SK-N-SH (cell line): Measurements from ENCODE around the gene CELF4.

Source experiments
- CTCF ChIP-seq: fragments of 200-600 bp; sonication (generic); IDR thresholded peaks from 2 replicates; pipeline ENCODE4 v1.6.1; 2017; ENCODE audit warnings: antibody characterized with exemption, mild to moderate bottlenecking, moderate library complexity
- EZH2phosphoT487 ChIP-seq: fragments of 200-600 bp; sonication (generic); IDR thresholded peaks from 2 replicates; pipeline ENCODE4 v1.6.1; 2017; ENCODE audit warnings: low read depth, mixed run types, mild to moderate bottlenecking, antibody characterized with exemption, moderate library complexity, borderline replicate concordance
- FOXM1 ChIP-seq: IDR thresholded peaks from 2 replicates; pipeline ENCODE4 v1.4.0; 2012; ENCODE audit warnings: low read depth, mild to moderate bottlenecking
- GABPA ChIP-seq: IDR thresholded peaks from 2 replicates; pipeline ENCODE4 v1.4.0; 2012; ENCODE audit warnings: low read depth, mild to moderate bottlenecking
- MAX ChIP-seq: IDR thresholded peaks from 2 replicates; pipeline ENCODE4 v1.4.0; 2012; ENCODE audit warnings: low read depth
- MEF2A ChIP-seq: IDR thresholded peaks from 2 replicates; pipeline ENCODE4 v1.4.0; 2012; ENCODE audit warnings: low read depth, borderline replicate concordance
- RCOR1 ChIP-seq: fragments of 150-350 bp; IDR thresholded peaks from 2 replicates; pipeline ENCODE4 v1.6.1; 2017; ENCODE audit warnings: antibody characterized with exemption, low read length
- REST ChIP-seq: IDR thresholded peaks from 2 replicates; pipeline ENCODE4 v1.6.1; 2012; ENCODE audit warnings: mild to moderate bottlenecking, low read depth, low read length, moderate library complexity
- RFX5 ChIP-seq: IDR thresholded peaks from 2 replicates; pipeline ENCODE4 v1.6.1; 2012; ENCODE audit warnings: mild to moderate bottlenecking, improper control_type of control experiment, low read length
- RXRA ChIP-seq: IDR thresholded peaks from 2 replicates; pipeline ENCODE4 v1.4.0; 2012; ENCODE audit warnings: low read depth, mild to moderate bottlenecking, borderline replicate concordance

- TF ChIP-seq CTCF (no peak), EZH2phosphoT487 (no peak), FOXM1 (no peak), MEF2A (no peak), RFX5 (no peak), MAX (no peak), REST (no peak), GABPA (no peak), RCOR1 (no peak), RXRA (no peak)
Observed at GRCh38 chr18:37393221-37393827, 172.3 kb downstream of the CELF4 start.
